H1 (cell line): ENCODE data around the gene INTS1. TPM values are rescaled to one million over a fixed set of nuclear protein-coding genes. Genes with fewer than 3 reads are reported as not detected.
A peak's percentile ranks its signal among the peaks of the same experiment; 100 is the strongest.

Experiments
- CTCF ChIA-PET: fragments of 300-600 bp; sonication (Branson Sonifier 250); formaldehyde crosslinking; loops from one replicate; lab custom pipeline; 2021; ENCODE audit not compliant: partially characterized antibody; lab: Charles Lee
- POLR2A ChIA-PET: fragments of 300-600 bp; sonication (Branson Sonifier 250); formaldehyde crosslinking; loops from one replicate; lab custom pipeline; 2021; ENCODE audit warnings: inconsistent platforms; ENCODE audit not compliant: partially characterized antibody; lab: Charles Lee
- DNase-seq, 2 experiments: peaks; one replicate each; pipeline versions ENCODE4 v3.0.0 to v3.0.0-alpha.2; 2010 to 2022; ENCODE audit warnings: low spot score in 2 of 2, low read depth in 1 of 2, mixed read lengths in 1 of 2
- FAIRE-seq: peaks from 2 replicates; lab custom pipeline; 2011; peaks lifted over from hg19 to GRCh38; lab: Jason Lieb, UNC
- H2AFZ ChIP-seq: 2 replicates; pipeline ENCODE4 v1.8.1; 2012; ENCODE audit warnings: low read length, inconsistent platforms
- H2AK5ac ChIP-seq: 2 replicates; pipeline ENCODE4 v1.6.1; 2013; ENCODE audit warnings: low read depth, low read length
- H2BK120ac ChIP-seq: replicated peaks from 2 replicates; pipeline ENCODE3; 2013; ENCODE audit warnings: low read depth, low read length, inconsistent platforms
- H2BK12ac ChIP-seq: 2 replicates; pipeline ENCODE4 v1.6.1; 2013; ENCODE audit warnings: low read depth, low read length
- H2BK15ac ChIP-seq: 2 replicates; pipeline ENCODE4 v1.6.1; 2013; ENCODE audit warnings: low read length
- H2BK20ac ChIP-seq: 2 replicates; pipeline ENCODE4 v1.6.1; 2013; ENCODE audit warnings: low read length
- H2BK5ac ChIP-seq: 2 replicates; pipeline ENCODE4 v1.6.1; 2013; ENCODE audit warnings: low read depth, low read length
- H3K14ac ChIP-seq: 2 replicates; pipeline ENCODE4 v1.6.1; 2013; ENCODE audit warnings: inconsistent platforms; ENCODE audit not compliant: insufficient read length
- H3K18ac ChIP-seq: 2 replicates; pipeline ENCODE4 v1.6.1; 2013; ENCODE audit warnings: low read length; ENCODE audit errors: extremely low read depth
- H3K23ac ChIP-seq: 2 replicates; pipeline ENCODE4 v1.6.1; 2013; ENCODE audit warnings: inconsistent platforms; ENCODE audit not compliant: insufficient read length
- H3K23me2 ChIP-seq: 2 replicates; pipeline ENCODE4 v1.6.1; 2013; ENCODE audit warnings: low read depth, low read length
- H3K27ac ChIP-seq: 2 replicates; pipeline ENCODE4 v1.6.1; 2011; ENCODE audit warnings: low read depth, low read length, inconsistent platforms
- H3K27me3 ChIP-seq, 4 experiments: replicated peaks in 1 of 4; 1 replicate in 1 of 4; 2 replicates in 3 of 4; pipeline versions ENCODE4 v1.6.1 to v1.8.1; 2011 to 2013; ENCODE audit warnings: low read length in 3 of 4, mild to moderate bottlenecking in 3 of 4, inconsistent platforms in 2 of 4, mixed read lengths in 2 of 4, moderate library complexity in 1 of 4; ENCODE audit not compliant: control insufficient read depth in 3 of 4, insufficient read depth in 3 of 4; ENCODE audit errors: extremely low read depth in 1 of 4
- H3K36me3 ChIP-seq, 4 experiments: 2 replicates each; pipeline versions ENCODE4 v1.6.1 to v1.8.1; 2011 to 2013; ENCODE audit warnings: mild to moderate bottlenecking in 4 of 4, low read length in 3 of 4, moderate library complexity in 2 of 4, control low read depth in 1 of 4, inconsistent platforms in 1 of 4; ENCODE audit not compliant: insufficient read depth in 4 of 4, control insufficient read depth in 2 of 4
- H3K4ac ChIP-seq: replicated peaks from 2 replicates; pipeline ENCODE3; 2013; ENCODE audit warnings: low read length, low read depth, mixed read lengths, inconsistent platforms; ENCODE audit not compliant: insufficient read length
- H3K4me1 ChIP-seq, 4 experiments: replicated peaks in 1 of 4; 1 replicate in 1 of 4; 2 replicates in 3 of 4; pipeline versions ENCODE4 v1.6.1 to v1.8.1; 2011 to 2013; ENCODE audit warnings: low read length in 3 of 4, inconsistent platforms in 2 of 4, mixed read lengths in 1 of 4; ENCODE audit not compliant: insufficient read depth in 4 of 4, control insufficient read depth in 3 of 4
- H3K4me2 ChIP-seq, 2 experiments: 2 replicates each; pipeline versions ENCODE4 v1.6.1 to v1.8.1; 2011 to 2013; ENCODE audit warnings: low read depth in 2 of 2, low read length in 2 of 2, control low read depth in 1 of 2, inconsistent platforms in 1 of 2, mild to moderate bottlenecking in 1 of 2; ENCODE audit not compliant: insufficient read depth in 1 of 2
- H3K4me3 ChIP-seq, 4 experiments: fragments of 200-600, 300-600 bp in 1 of 4; sonication (generic), shearing (Covaris generic), sonication (Bioruptor Twin) in 1 of 4; 2 replicates each; pipeline versions ENCODE4 v1.5.1 to v1.8.1; 2011 to 2016; ENCODE audit warnings: low read length in 4 of 4, low read depth in 3 of 4, control low read depth in 2 of 4, inconsistent platforms in 2 of 4, mild to moderate bottlenecking in 2 of 4, mixed read lengths in 1 of 4, moderate library complexity in 1 of 4; ENCODE audit not compliant: insufficient read depth in 2 of 4; ENCODE audit errors: extremely low read depth in 1 of 4
- H3K56ac ChIP-seq: replicated peaks from 2 replicates; pipeline ENCODE3; 2013; ENCODE audit warnings: low read depth, mild to moderate bottlenecking, mixed read lengths, low read length, inconsistent platforms; ENCODE audit not compliant: insufficient read length
- H3K79me1 ChIP-seq: 2 replicates; pipeline ENCODE4 v1.6.1; 2013; ENCODE audit warnings: low read depth, low read length, control low read depth
- H3K79me2 ChIP-seq, 2 experiments: 2 replicates each; pipeline versions ENCODE4 v1.6.1 to v1.8.1; 2012 to 2013; ENCODE audit warnings: low read length in 2 of 2, mild to moderate bottlenecking in 2 of 2, inconsistent platforms in 1 of 2; ENCODE audit not compliant: insufficient read depth in 2 of 2, control insufficient read depth in 1 of 2
- H3K9ac ChIP-seq, 4 experiments: replicated peaks in 1 of 4; 1 replicate in 1 of 4; 2 replicates in 3 of 4; pipeline versions ENCODE4 v1.6.1 to v1.8.1; 2011 to 2013; ENCODE audit warnings: low read depth in 3 of 4, low read length in 3 of 4, control low read depth in 2 of 4, mild to moderate bottlenecking in 2 of 4, moderate library complexity in 2 of 4, inconsistent platforms in 1 of 4; ENCODE audit errors: extremely low read depth in 1 of 4
- H3K9me3 ChIP-seq, 2 experiments: 2 replicates each; pipeline versions ENCODE4 v1.6.1 to v1.8.1; 2012 to 2013; ENCODE audit warnings: mild to moderate bottlenecking in 2 of 2, moderate library complexity in 2 of 2, control low read depth in 1 of 2, inconsistent platforms in 1 of 2, low read depth in 1 of 2, low read length in 1 of 2, mixed read lengths in 1 of 2; ENCODE audit not compliant: insufficient read depth in 2 of 2
- H4K20me1 ChIP-seq, 2 experiments: replicated peaks in 1 of 2; 2 replicates each; pipeline versions ENCODE3 to v1.8.1; 2011 to 2013; ENCODE audit warnings: inconsistent platforms in 2 of 2, low read length in 2 of 2, mild to moderate bottlenecking in 1 of 2; ENCODE audit not compliant: insufficient read depth in 2 of 2, control insufficient read depth in 1 of 2
- H4K5ac ChIP-seq: 2 replicates; pipeline ENCODE4 v1.6.1; 2013; ENCODE audit warnings: low read length, low read depth, mixed read lengths, inconsistent platforms; ENCODE audit not compliant: insufficient read length
- H4K8ac ChIP-seq: 2 replicates; pipeline ENCODE4 v1.8.0; 2013; ENCODE audit warnings: mild to moderate bottlenecking, moderate library complexity, low read length, inconsistent platforms; ENCODE audit not compliant: insufficient read depth; ENCODE audit errors: extremely low read depth
- H4K91ac ChIP-seq: replicated peaks from 2 replicates; pipeline ENCODE3; 2013; ENCODE audit warnings: low read length, mixed read lengths, inconsistent platforms; ENCODE audit not compliant: insufficient read length
- BACH1 ChIP-seq: IDR thresholded peaks from 2 replicates; pipeline ENCODE4 v1.6.1; 2012; ENCODE audit warnings: low read length, improper control_type of control experiment
- CHD2 ChIP-seq: IDR thresholded peaks from 2 replicates; pipeline ENCODE4 v1.6.1; 2012; ENCODE audit warnings: low read length, improper control_type of control experiment
- CTCF ChIP-seq, 3 experiments: IDR thresholded peaks; 1 replicate in 2 of 3; 2 replicates in 1 of 3; pipeline versions ENCODE4 v1.5.1 to v1.6.1; 2011; ENCODE audit warnings: low read length in 3 of 3, mild to moderate bottlenecking in 3 of 3, inconsistent platforms in 2 of 3, low read depth in 1 of 3, moderate library complexity in 1 of 3; ENCODE audit not compliant: insufficient read depth in 1 of 3; ENCODE audit errors: control extremely low read depth in 1 of 3
- POLR2AphosphoS5 ChIP-seq: IDR thresholded peaks from 2 replicates; pipeline ENCODE4 v1.6.1; 2011; ENCODE audit warnings: low read depth, low read length
- SIN3A ChIP-seq, 2 experiments: IDR thresholded peaks in 1 of 2; conservative IDR thresholded peaks in 1 of 2; 2 replicates each; pipeline ENCODE4 v1.6.1; 2011 to 2012; ENCODE audit warnings: low read length in 2 of 2, improper control_type of control experiment in 1 of 2, low read depth in 1 of 2, mild to moderate bottlenecking in 1 of 2
- SIX5 ChIP-seq: IDR thresholded peaks from 2 replicates; pipeline ENCODE4 v1.6.1; 2011; ENCODE audit warnings: mild to moderate bottlenecking, low read depth, low read length
- SRF ChIP-seq: IDR thresholded peaks from 2 replicates; pipeline ENCODE4 v1.6.1; 2011; ENCODE audit warnings: mild to moderate bottlenecking, low read depth, low read length, moderate library complexity
- TCF12 ChIP-seq: IDR thresholded peaks from 2 replicates; pipeline ENCODE4 v1.6.1; 2011; ENCODE audit warnings: low read depth, mild to moderate bottlenecking, low read length
- ZNF274 ChIP-seq: IDR thresholded peaks from 2 replicates; pipeline ENCODE4 v1.7.0; 2012; ENCODE audit warnings: low read length, borderline replicate concordance; ENCODE audit errors: extremely low read depth
- WGBS, 2 experiments: shearing (Covaris generic) in 1 of 2; methylation state at CpG; one replicate each; pipeline versions ENCODE4 v1.1.6 to v1.1.7; 2013 to 2015; ENCODE audit warnings: low lambda C conversion rate in 2 of 2, mixed read lengths in 2 of 2, inconsistent platforms in 1 of 2, low coverage in 1 of 2, missing lambda C conversion rate in 1 of 2; ENCODE audit not compliant: insufficient replicate concordance in 2 of 2, insufficient coverage in 1 of 2, insufficient read length in 1 of 2; ENCODE audit errors: extremely low coverage in 1 of 2, missing lambda C conversion rate in 1 of 2; 5-methylcytosine and 5-hydroxymethylcytosine counted together
- polyA plus RNA-seq, 7 experiments: library from polyadenylated mRNA; depleted of rRNA in 3 of 7; stranded (reverse) in 5 of 7; unstranded in 2 of 7; fragments of >200 nt in 5 of 7; fragments of 200-250 nt in 2 of 7; gene quantifications; 1 replicate in 5 of 7; 2 replicates in 1 of 7; 4 replicates in 1 of 7; pipeline versions ENCODE4 v1.2.1 to v1.2.3, GENCODE V29; 2011 to 2013; ENCODE audit warnings: missing spikeins in 2 of 7, mixed read lengths in 2 of 7
- total RNA-seq: library from RNA; stranded (reverse); fragmentation: NEBNext Ultra II Directional; extraction: Animal tissue kit (Norgen Biotek cat#: 25700); gene quantifications from 2 replicates; pipeline ENCODE4 v1.2.1, GENCODE V29; 2021

Gene INTS1
- total and polyA plus RNA-seq, 2 of the 8 experiments (the other 6 are each of a cell fraction or from before 2014, with no cell fraction given) = 76.9 to 104 TPM

- Histone ChIP-seq H3K4me2 (no peak overlapping the region), H3K23ac (no peak overlapping the region), H3K23me2 (no peaks in the 10 kb centered on the region), H4K20me1 (peaks cover 9 to 15% of the 10 kb centered on the region in 2 experiments), H2BK20ac (no peak overlapping the region), H3K27ac (no peak overlapping the region), H2BK15ac (no peak overlapping the region), H3K4me1 (peaks cover 9 to 23% (median 16%) of the 10 kb centered on the region in 4 experiments; a peak in 6 of 7 replicates), H2AFZ (no peak overlapping the region), H2AK5ac (no peak overlapping the region), H3K79me1 (peaks cover 6% of the 10 kb centered on the region; the same call in 1 of the 2 replicates), H3K9me3 (no peaks in the 10 kb centered on the region), H4K91ac (no peak overlapping the region), H3K36me3 (peaks cover 0 to 17% (median 0%) of the 10 kb centered on the region in 4 experiments; a peak in 4 of 8 replicates), H3K27me3 (no peaks in the 10 kb centered on the region), H2BK12ac (no peak overlapping the region), H3K18ac (no peak overlapping the region), H2BK5ac (0 out of 2 replicates have a peak overlapping the region, but pooled peaks have one; percentile 8), H3K79me2 (peaks cover 0 to 32% of the 10 kb centered on the region in 2 experiments; a peak in 3 of 4 replicates), H3K4ac (no peak overlapping the region), H3K56ac (no peak overlapping the region), H3K9ac (no peak overlapping the region), H4K5ac (no peak overlapping the region), H2BK120ac (no peak overlapping the region), H3K14ac (no peak overlapping the region), H3K4me3 (no peak overlapping the region), H4K8ac (no peak overlapping the region; the same call in 1 of the 2 replicates)
- no peak for DNase-seq
- CTCF ChIA-PET = interaction anchor here (0.5 to 1.8 kb wide), 5 partner anchors 15 to 278 kb away, joined by 3 to 7 read pairs (median 4); partner anchors contain the start of gene TMEM184A
- FAIRE-seq = no peak
- WGBS, 2 experiments = 92% methylated on average over 55 of the region's 73 CpGs; no CpG with 5 or more reads in 1 of the 2 experiments
- POLR2A ChIA-PET = interaction anchor here (2.6 kb wide), 1 partner anchor 13 kb away, joined by 7 read pairs; no protein-coding TSS in a partner anchor
- no peak for TF ChIP-seq CHD2
- TF ChIP-seq CTCF (IDR thresholded peaks at IDR 0.05; ENCODE audit: control extremely low read depth in 1 of 3, insufficient read depth in 1 of 3, low read depth in 1 of 3, low read length in 3 of 3) = no peak
- no peak for TF ChIP-seq ZNF274
- TF ChIP-seq SIN3A (conservative IDR thresholded peaks at IDR 0.05 in 1 of 2, IDR thresholded peaks at IDR 0.05 in 1 of 2; ENCODE audit: low read depth in 1 of 2, low read length in 2 of 2) = no peak
- no peak for TF ChIP-seq TCF12
- no peak for TF ChIP-seq SIX5
- no peak for TF ChIP-seq BACH1
- TF ChIP-seq POLR2AphosphoS5 = no peak
- TF ChIP-seq SRF = no peak
Observed at GRCh38 chr7:1539882-1540775, 35.9 kb upstream of the INTS1 start.
